ENCODE data around the gene MYBL2. TPM values are rescaled to one million over a fixed set of nuclear protein-coding genes. Genes with fewer than 3 reads are reported as not detected.
A peak's percentile ranks its signal among the peaks of the same experiment; 100 is the strongest.

Gene MYBL2
- total RNA-seq, 1 experiment from 2014 or later: 125 TPM

DNA sequence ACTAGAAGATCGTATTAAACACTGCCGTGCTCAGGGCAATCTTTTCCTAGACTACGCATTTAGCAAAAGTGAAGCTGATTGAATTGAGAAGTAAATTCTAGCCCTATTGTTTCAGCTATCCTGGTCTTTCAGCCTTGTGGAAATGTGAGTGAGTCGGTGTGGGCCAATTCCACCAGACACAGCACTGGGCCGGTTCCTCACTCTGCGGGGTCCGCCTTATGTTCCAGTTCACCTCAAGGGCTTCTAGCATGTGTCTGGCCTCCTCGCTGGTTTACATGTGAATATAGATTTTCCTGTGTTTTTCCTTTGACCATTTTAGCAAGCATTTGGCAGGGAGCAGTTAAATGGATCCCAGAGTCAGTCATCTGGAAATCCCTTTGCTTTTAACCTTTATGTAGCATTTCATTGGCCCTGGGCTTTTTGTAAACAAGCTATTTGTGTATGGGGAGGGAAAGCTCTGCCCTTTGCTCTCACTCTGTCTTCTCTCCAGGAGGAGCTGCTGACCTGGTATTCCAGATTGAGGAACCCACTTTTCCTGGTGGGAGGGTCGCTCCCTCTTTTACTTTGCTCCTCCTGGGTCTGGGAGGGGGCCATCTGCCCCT lies 72.3 kb downstream of the MYBL2 start:
- TF ChIP-seq CTCF (IDR thresholded peaks at IDR 0.05; ENCODE audit: unreplicated experiment): no peak
- no TSS peak for BruUV-seq (replicated peaks)
- intact Hi-C loops (cut with micrococcal nuclease; ENCODE audit: unreplicated experiment): no loop called here
- H3K9me3 Mint-ChIP-seq (ENCODE audit: low read depth, unreplicated experiment): no peaks in the 10 kb centered on the region
- no peaks in the 10 kb centered on the region for H3K4me1 Mint-ChIP-seq (ENCODE audit: low read depth, unreplicated experiment)
- no peak overlapping the region for H3K27ac Mint-ChIP-seq (ENCODE audit: unreplicated experiment)
- CTCF ChIA-PET: interaction anchor here (1.2 kb wide), 1 partner anchor 23 kb away, joined by 3 read pairs; no protein-coding TSS in a partner anchor
- peaks cover 71% of the 10 kb centered on the region for H3K27me3 Mint-ChIP-seq (ENCODE audit: unreplicated experiment)
- H3K4me3 Mint-ChIP-seq (ENCODE audit: low read depth, unreplicated experiment): no peak overlapping the region
- no peak for DNase-seq
- H3K36me3 Mint-ChIP-seq (ENCODE audit: insufficient read depth, unreplicated experiment): no peaks in the 10 kb centered on the region

- DNase-seq: no peak
- Mint-ChIP-seq H3K4me1 (ENCODE audit: low read depth, unreplicated experiment) (no peaks in the 10 kb centered on the region), H3K4me3 (ENCODE audit: low read depth, unreplicated experiment) (no peak overlapping the region), H3K36me3 (ENCODE audit: insufficient read depth, unreplicated experiment) (no peaks in the 10 kb centered on the region), H3K27ac (ENCODE audit: unreplicated experiment) (no peak overlapping the region), H3K9me3 (ENCODE audit: low read depth, unreplicated experiment) (no peaks in the 10 kb centered on the region), H3K27me3 (ENCODE audit: unreplicated experiment) (peaks cover 60% of the 10 kb centered on the region)
- intact Hi-C loops (cut with micrococcal nuclease; ENCODE audit: unreplicated experiment): no loop called here
- no TSS peak for BruUV-seq (replicated peaks)
- CTCF ChIA-PET: no interaction called here
- TF ChIP-seq CTCF (IDR thresholded peaks at IDR 0.05; ENCODE audit: unreplicated experiment): no peak
Observed at GRCh38 chr20:43740642-43741041, 73.7 kb downstream of the MYBL2 start.

GRCh38 chr20:43744151-43744611 lies 77.3 kb downstream of the MYBL2 start:
- no peaks in the 10 kb centered on the region for H3K9me3 Mint-ChIP-seq (ENCODE audit: low read depth, unreplicated experiment)

GRCh38 chr20:43744966-43745730 lies 78.2 kb downstream of the MYBL2 start:
- H3K36me3 Mint-ChIP-seq (ENCODE audit: insufficient read depth, unreplicated experiment): no peaks in the 10 kb centered on the region
- no TSS peak for BruUV-seq (replicated peaks)
- H3K9me3 Mint-ChIP-seq (ENCODE audit: low read depth, unreplicated experiment): no peaks in the 10 kb centered on the region
- DNase-seq: peak; percentile 31
- peaks cover 10% of the 10 kb centered on the region for H3K4me1 Mint-ChIP-seq (ENCODE audit: low read depth, unreplicated experiment)
- CTCF ChIA-PET: interaction anchor here (0.6 to 0.7 kb wide), 2 partner anchors 9 to 1229 kb away, joined by 3 to 4 read pairs; no protein-coding TSS in a partner anchor
- no peak overlapping the region for H3K27ac Mint-ChIP-seq (ENCODE audit: unreplicated experiment)
- intact Hi-C loops (cut with micrococcal nuclease; ENCODE audit: unreplicated experiment): loop anchor here (1.0 kb wide), 1 partner anchor 335 kb away; no protein-coding TSS in a partner anchor
- no peak for TF ChIP-seq CTCF (IDR thresholded peaks at IDR 0.05; ENCODE audit: unreplicated experiment)
- no peak overlapping the region for H3K4me3 Mint-ChIP-seq (ENCODE audit: low read depth, unreplicated experiment)
- peaks cover 63% of the 10 kb centered on the region for H3K27me3 Mint-ChIP-seq (ENCODE audit: unreplicated experiment)

More at GRCh38 chr20:43744151-43744611, 77.3 kb downstream of the MYBL2 start:
- CTCF ChIA-PET: interaction anchor here (0.6 to 0.7 kb wide), 4 partner anchors 8 to 1228 kb away, joined by 3 to 4 read pairs (median 3); no protein-coding TSS in a partner anchor
- DNase-seq: no peak
- no peak overlapping the region for H3K27ac Mint-ChIP-seq (ENCODE audit: unreplicated experiment)
- H3K36me3 Mint-ChIP-seq (ENCODE audit: insufficient read depth, unreplicated experiment): no peaks in the 10 kb centered on the region
- intact Hi-C loops (cut with micrococcal nuclease; ENCODE audit: unreplicated experiment): no loop called here
- TF ChIP-seq CTCF (IDR thresholded peaks at IDR 0.05; ENCODE audit: unreplicated experiment): no peak
- peaks cover 57% of the 10 kb centered on the region for H3K27me3 Mint-ChIP-seq (ENCODE audit: unreplicated experiment)
- peaks cover 10% of the 10 kb centered on the region for H3K4me1 Mint-ChIP-seq (ENCODE audit: low read depth, unreplicated experiment)
- BruUV-seq (replicated peaks): no TSS peak
- H3K4me3 Mint-ChIP-seq (ENCODE audit: low read depth, unreplicated experiment): no peak overlapping the region

All from Calu3 (cell line).